ENCODE results near the gene CREB1. TPM values are rescaled to one million over a fixed set of nuclear protein-coding genes. Genes with fewer than 3 reads are reported as not detected.

CREB1 gene
- total RNA-seq, 2 donors from 2014 or later: 84.2 to 97.5 TPM

DNA sequence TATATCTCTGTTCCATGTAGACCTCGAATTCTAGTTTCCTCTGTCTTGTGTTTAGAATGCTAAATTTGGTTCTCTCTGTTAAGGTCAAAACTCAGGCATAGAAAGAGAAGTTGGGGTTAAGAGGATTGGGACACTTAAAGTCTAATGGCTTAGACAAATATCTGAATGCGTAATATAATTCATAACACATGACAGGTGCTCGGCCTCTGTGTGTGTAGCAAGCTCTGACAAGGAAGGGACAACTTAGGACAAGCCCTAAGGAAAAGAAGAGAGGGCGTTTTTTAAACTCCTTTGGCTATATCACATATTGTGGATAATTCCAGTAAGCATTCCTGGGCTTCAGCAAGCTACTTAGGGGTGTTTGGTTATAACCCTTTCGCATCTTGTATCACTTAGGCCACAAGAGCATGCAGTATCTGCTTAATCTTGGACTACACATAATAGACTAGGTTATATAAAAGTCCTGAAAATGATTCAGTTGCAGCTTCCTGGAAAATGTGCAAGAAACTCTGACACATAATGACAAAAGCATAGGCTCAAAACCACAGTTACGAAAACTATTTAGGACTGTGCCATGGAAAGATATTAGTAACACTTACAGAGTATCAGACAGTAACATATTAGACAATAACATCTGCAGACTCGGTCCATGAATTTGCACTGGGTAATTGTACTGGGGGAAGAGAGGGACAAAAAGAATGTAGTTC lies 16.1 kb upstream of the CREB1 start:
- Mint-ChIP-seq H3K36me3 (ENCODE audit: low read depth) (no peaks in the 10 kb centered on the region), H3K4me1 (peaks cover 22% of the 10 kb centered on the region), H3K9me3 (no peaks in the 10 kb centered on the region), H3K27me3 (peaks cover 4% of the 10 kb centered on the region), H3K4me3 (peak overlapping the region; percentile 35), H3K27ac (peak overlapping the region; percentile 57)
- peak; percentile 85 for ATAC-seq (replicated peaks)

- Mint-ChIP-seq H3K9me3 (no peaks in the 10 kb centered on the region), H3K4me1 (peaks cover 22% of the 10 kb centered on the region), H3K36me3 (ENCODE audit: low read depth) (no peaks in the 10 kb centered on the region), H3K27me3 (peaks cover 4% of the 10 kb centered on the region), H3K27ac (peak overlapping the region; percentile 57), H3K4me3 (peak overlapping the region; percentile 35)
- peak; percentile 22 for ATAC-seq (replicated peaks)
Observed at GRCh38 chr2:207514451-207514850, 15.3 kb upstream of the CREB1 start.

DNA sequence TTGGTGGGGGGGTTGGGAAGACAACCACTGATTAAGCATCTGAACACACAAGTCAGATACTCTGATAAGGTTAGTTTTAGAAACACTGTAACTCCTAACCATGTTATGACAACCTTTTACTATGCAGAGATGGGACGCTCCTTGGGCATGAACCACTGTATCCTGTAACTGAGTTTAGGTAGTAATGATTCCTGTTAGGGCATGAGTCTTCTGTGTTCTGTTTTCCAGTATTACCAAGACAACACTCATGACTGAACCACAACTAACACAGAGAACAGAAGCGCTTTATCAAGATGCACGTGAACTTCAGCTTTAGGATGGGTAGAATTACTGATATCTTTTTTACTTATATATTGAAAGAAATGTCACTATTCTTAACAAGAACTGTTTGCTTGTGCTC lies 14.1 kb upstream of the CREB1 start:
- Mint-ChIP-seq H3K4me3 (peak overlapping the region; percentile 7), H3K27ac (peak overlapping the region; percentile 72), H3K4me1 (peaks cover 22% of the 10 kb centered on the region), H3K27me3 (peaks cover 4% of the 10 kb centered on the region), H3K36me3 (ENCODE audit: low read depth) (no peaks in the 10 kb centered on the region), H3K9me3 (no peaks in the 10 kb centered on the region)
- ATAC-seq (replicated peaks): peak; percentile 80

GRCh38 chr2:207516206-207516605 lies 13.6 kb upstream of the CREB1 start:
- H3K4me3 Mint-ChIP-seq: no peak overlapping the region
- no peak for ATAC-seq (replicated peaks)
- H3K27me3 Mint-ChIP-seq: peaks cover 4% of the 10 kb centered on the region
- H3K27ac Mint-ChIP-seq: peak overlapping the region; percentile 72
- H3K36me3 Mint-ChIP-seq (ENCODE audit: low read depth): no peaks in the 10 kb centered on the region
- H3K4me1 Mint-ChIP-seq: peaks cover 28% of the 10 kb centered on the region
- H3K9me3 Mint-ChIP-seq: no peaks in the 10 kb centered on the region

- Mint-ChIP-seq H3K4me1 (peaks cover 31% of the 10 kb centered on the region), H3K27ac (no peak overlapping the region), H3K9me3 (peaks cover 3% of the 10 kb centered on the region), H3K27me3 (no peaks in the 10 kb centered on the region), H3K36me3 (ENCODE audit: low read depth) (no peaks in the 10 kb centered on the region), H3K4me3 (no peak overlapping the region)
- ATAC-seq (replicated peaks): no peak
Observed at GRCh38 chr2:207523005-207523404, 6.8 kb upstream of the CREB1 start.

GRCh38 chr2:207525296-207525695 lies 4.5 kb upstream of the CREB1 start:
- Mint-ChIP-seq H3K27ac (peak overlapping the region; percentile 73), H3K4me1 (peaks cover 34% of the 10 kb centered on the region), H3K9me3 (peaks cover 3% of the 10 kb centered on the region), H3K4me3 (peak overlapping the region; percentile 69), H3K36me3 (ENCODE audit: low read depth) (peaks cover 21% of the 10 kb centered on the region), H3K27me3 (no peaks in the 10 kb centered on the region)
- no peak for ATAC-seq (replicated peaks)

DNA sequence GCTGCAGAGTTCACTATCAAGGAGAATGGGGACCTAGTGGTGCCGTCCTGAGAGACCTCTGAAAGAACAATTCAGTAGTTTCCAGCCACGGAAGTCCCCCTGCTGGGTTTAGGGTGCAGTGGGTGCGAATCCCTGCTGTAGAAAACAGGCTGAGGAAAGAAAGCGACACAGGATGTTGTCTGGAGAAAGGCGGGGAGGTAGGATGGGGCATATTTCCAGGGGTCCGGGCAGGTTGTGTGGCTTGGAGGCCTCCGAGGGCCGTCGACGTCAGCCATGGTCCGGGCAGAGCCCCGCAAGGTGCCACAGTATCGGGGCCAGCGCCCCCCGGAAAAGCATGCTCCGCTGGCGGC lies 807 bp upstream of the CREB1 start:
- Mint-ChIP-seq H3K9me3 (peaks cover 3% of the 10 kb centered on the region), H3K36me3 (ENCODE audit: low read depth) (peaks cover 56% of the 10 kb centered on the region), H3K4me3 (peak overlapping the region; percentile 69), H3K27me3 (no peaks in the 10 kb centered on the region), H3K4me1 (peaks cover 32% of the 10 kb centered on the region), H3K27ac (peak overlapping the region; percentile 98)
- ATAC-seq (replicated peaks): peak; percentile 20

DNA sequence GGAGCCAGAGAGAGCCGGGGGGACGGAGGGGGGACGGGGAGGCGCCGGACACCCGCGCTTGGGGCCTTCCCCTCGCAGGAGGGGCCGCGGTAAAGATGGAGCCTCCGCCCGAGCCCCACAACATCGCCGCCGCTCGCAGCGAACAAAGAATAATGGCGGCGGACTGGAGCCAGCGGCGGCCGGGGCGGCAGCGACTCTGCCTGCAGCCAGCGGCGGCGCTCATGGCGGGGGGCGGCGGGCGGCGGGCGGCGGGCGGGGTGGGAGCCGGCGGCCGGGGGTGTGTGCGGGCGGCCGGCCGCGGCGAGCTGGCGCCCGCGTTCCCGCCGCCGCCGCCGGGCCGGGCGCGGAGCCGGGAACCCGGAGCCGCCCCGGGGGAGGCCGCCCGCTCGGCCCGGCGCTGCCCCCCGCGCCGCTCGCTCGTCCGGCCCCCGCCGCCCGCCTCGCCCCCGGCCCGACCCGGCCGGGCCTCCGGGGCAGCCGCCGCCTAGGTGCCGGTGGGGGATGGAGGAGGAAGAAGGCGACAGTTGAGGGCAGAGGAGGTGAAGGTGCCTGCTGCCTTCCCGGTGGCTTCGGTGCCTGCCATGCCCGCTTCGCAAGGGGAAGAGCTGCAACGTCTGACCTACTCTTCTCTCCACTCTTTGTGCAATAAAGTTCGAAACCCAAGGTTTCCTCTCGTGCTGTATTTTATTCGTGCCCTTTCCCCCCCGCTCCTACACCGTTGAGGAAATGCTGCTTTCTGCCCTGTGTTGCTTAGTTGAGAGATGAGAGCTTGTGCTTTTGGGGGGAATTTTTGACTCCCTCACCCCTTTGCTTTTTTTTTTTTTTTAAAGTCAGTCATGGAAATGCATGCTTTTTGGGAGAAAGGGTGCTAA lies 634 bp downstream of the CREB1 start:
- Mint-ChIP-seq H3K27me3 (no peaks in the 10 kb centered on the region), H3K4me3 (peak overlapping the region; percentile 69), H3K4me1 (peaks cover 37% of the 10 kb centered on the region), H3K9me3 (peaks cover 3% of the 10 kb centered on the region), H3K27ac (peak overlapping the region; percentile 98), H3K36me3 (ENCODE audit: low read depth) (peaks cover 71% of the 10 kb centered on the region)
- no peak for ATAC-seq (replicated peaks)

- peak overlapping the region; percentile 98 for H3K27ac Mint-ChIP-seq
- H3K4me3 Mint-ChIP-seq: peak overlapping the region; percentile 69
- H3K4me1 Mint-ChIP-seq: peaks cover 30% of the 10 kb centered on the region
- no peaks in the 10 kb centered on the region for H3K27me3 Mint-ChIP-seq
- H3K36me3 Mint-ChIP-seq (ENCODE audit: low read depth): peaks cover 73% of the 10 kb centered on the region
- no peak for ATAC-seq (replicated peaks)
- peaks cover 3% of the 10 kb centered on the region for H3K9me3 Mint-ChIP-seq
Observed at GRCh38 chr2:207531032-207531952, 1.5 kb downstream of the CREB1 start.

DNA sequence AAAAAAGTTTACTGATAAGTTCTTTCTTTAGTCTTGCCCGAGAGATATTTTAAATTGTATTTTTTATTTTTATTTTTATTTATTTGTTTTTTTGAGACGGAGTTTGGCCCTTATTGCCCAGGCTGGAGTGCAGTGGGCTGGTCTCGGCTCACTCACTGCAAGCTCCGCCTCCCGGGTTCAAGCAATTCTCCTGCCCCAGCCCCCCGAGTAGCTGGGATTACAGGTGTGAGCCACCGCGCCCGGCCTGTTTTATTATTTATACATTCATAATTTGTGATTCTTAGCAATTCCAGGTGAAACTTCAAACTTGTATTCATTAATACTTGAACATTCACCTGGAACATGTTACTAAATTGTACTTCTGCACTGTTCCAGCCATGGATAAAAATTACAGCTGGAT lies 2.9 kb downstream of the CREB1 start:
- Mint-ChIP-seq H3K9me3 (no peaks in the 10 kb centered on the region), H3K27ac (peak overlapping the region; percentile 98), H3K4me1 (peaks cover 27% of the 10 kb centered on the region), H3K27me3 (no peaks in the 10 kb centered on the region), H3K36me3 (ENCODE audit: low read depth) (peaks cover 80% of the 10 kb centered on the region), H3K4me3 (peak overlapping the region; percentile 69)
- no peak for ATAC-seq (replicated peaks)

DNA sequence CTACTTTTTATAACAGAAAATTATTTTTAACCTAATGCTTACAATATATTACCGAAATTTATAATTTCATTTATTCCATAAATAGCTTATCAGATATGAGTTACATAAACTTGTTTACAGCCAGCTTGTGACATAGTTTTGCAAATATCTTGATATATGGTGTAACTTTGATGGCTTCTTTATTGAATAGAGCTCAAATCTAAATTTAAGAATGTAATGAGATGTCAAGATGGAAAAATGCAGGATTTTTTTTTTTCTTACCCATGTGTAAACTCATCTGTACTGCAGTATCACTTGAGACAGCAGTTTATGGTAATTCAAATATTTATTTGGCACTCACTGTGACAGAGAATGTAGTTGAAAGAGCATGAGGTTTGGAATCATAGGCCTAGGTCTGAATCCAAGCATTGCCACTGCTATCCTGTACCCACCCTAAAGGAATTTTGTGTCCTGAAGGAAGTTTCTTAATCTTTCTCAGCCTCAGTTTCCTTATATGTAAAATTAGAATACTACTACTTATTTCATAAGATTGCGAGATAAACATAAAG lies 3.8 kb downstream of the CREB1 start:
- Mint-ChIP-seq H3K36me3 (ENCODE audit: low read depth) (peaks cover 84% of the 10 kb centered on the region), H3K27me3 (no peaks in the 10 kb centered on the region), H3K27ac (peak overlapping the region; percentile 59), H3K4me1 (peaks cover 28% of the 10 kb centered on the region), H3K4me3 (peak overlapping the region; percentile 69), H3K9me3 (no peaks in the 10 kb centered on the region)
- ATAC-seq (replicated peaks): no peak

DNA sequence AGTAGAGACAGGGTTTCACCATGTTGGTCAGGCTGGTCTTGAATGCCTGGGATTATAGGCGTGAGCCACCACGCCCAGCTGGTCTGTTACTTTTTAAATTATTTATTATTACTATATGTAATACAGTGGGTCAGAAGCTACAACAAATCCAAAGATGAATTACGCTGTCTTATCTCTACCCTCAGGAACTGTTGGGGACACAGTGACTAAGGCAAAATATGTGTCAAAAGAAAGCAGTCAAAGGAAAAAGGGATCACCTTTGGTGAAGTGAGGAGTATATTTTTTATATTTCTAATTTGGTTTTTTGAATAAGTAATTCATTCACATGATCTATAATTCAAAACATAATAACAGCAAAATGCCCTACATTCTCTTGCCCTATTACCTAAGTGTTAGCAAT lies 4.7 kb downstream of the CREB1 start:
- peak overlapping the region; percentile 69 for H3K4me3 Mint-ChIP-seq

GRCh38 chr2:207539470-207539869 lies 9.7 kb downstream of the CREB1 start:
- H3K27ac Mint-ChIP-seq: no peak overlapping the region
- ATAC-seq (replicated peaks): no peak
- H3K4me3 Mint-ChIP-seq: no peak overlapping the region
- no peaks in the 10 kb centered on the region for H3K9me3 Mint-ChIP-seq
- H3K27me3 Mint-ChIP-seq: no peaks in the 10 kb centered on the region
- peaks cover 69% of the 10 kb centered on the region for H3K36me3 Mint-ChIP-seq (ENCODE audit: low read depth)
- peaks cover 44% of the 10 kb centered on the region for H3K4me1 Mint-ChIP-seq

More for the DNA sequence above, 4.7 kb downstream of the CREB1 start:
- Mint-ChIP-seq H3K4me1 (peaks cover 30% of the 10 kb centered on the region), H3K27ac (peak overlapping the region; percentile 77), H3K36me3 (ENCODE audit: low read depth) (peaks cover 85% of the 10 kb centered on the region), H3K9me3 (no peaks in the 10 kb centered on the region), H3K27me3 (no peaks in the 10 kb centered on the region)
- ATAC-seq (replicated peaks): no peak

- peaks cover 69% of the 10 kb centered on the region for H3K36me3 Mint-ChIP-seq (ENCODE audit: low read depth)
- H3K27ac Mint-ChIP-seq: no peak overlapping the region
- ATAC-seq (replicated peaks): no peak
- H3K27me3 Mint-ChIP-seq: no peaks in the 10 kb centered on the region
- no peak overlapping the region for H3K4me3 Mint-ChIP-seq
- no peaks in the 10 kb centered on the region for H3K9me3 Mint-ChIP-seq
- peaks cover 43% of the 10 kb centered on the region for H3K4me1 Mint-ChIP-seq
Observed at GRCh38 chr2:207540431-207540830, 10.7 kb downstream of the CREB1 start.
